CD1c-positive myeloid dendritic cell (primary cell): ENCODE measurements around the gene KCNK5.

Experiments used
- DNase-seq: peaks from one replicate; pipeline ENCODE4 v3.0.0-alpha.2; 2016; ENCODE audit errors: extremely low spot score

The KCNK5 gene

DNA sequence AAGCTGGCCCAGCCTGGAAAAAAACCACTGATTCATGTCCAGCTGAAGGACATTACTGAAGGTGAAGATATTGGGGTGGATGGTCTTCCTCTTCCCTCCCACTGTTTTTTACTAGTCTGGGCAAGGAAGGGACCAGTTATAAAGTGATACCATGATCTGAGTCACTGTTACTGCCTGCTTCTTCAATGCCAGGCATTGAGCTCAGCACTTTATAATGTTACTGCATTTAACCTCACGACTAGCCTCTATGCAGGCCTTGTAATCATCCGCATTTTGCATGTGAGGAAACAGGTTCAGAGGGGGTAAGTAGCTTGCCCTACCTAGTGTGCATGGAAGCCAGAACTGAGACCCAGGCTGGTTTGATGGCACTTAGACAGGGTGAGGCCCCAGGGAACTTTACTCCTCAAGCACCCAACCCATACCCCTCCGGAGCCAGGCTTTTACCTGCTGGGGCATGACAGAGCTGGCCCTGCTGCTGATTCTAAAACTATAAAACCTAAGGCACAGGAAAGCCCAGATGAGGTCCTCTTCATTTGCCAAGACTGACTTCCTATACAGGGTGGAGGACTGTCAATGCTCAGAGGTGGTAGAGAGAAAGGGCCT is 11.0 kb upstream of the KCNK5 start:
- no peak for DNase-seq

GRCh38 chr6:39239527-39240154 is 10.4 kb upstream of the KCNK5 start:
- no peak for DNase-seq

GRCh38 chr6:39236742-39237141 is 7.5 kb upstream of the KCNK5 start:
- DNase-seq = no peak

- no peak for DNase-seq
Measured at GRCh38 chr6:39233333-39233732, 4.1 kb upstream of the KCNK5 start.

GRCh38 chr6:39231521-39232243 is 2.4 kb upstream of the KCNK5 start:
- DNase-seq = no peak

DNA sequence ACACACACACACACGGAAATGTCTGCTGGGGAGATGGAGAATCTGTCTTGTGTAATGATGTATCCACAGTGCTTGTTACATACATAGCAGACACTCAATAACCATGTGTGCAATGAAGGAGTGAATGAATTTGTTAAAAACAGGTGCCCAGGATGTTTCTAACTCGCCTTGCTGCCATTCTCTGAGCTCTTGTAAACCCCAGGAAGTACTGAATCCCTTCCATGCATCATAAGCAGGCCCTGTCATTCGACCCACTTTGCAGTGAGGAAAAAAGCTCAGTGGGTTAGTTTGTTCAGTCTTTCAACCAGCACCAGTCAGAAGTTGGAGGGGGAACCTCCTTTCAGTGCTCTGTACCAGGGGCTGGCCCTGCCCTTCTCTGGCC is 1.4 kb upstream of the KCNK5 start:
- DNase-seq = no peak

DNA sequence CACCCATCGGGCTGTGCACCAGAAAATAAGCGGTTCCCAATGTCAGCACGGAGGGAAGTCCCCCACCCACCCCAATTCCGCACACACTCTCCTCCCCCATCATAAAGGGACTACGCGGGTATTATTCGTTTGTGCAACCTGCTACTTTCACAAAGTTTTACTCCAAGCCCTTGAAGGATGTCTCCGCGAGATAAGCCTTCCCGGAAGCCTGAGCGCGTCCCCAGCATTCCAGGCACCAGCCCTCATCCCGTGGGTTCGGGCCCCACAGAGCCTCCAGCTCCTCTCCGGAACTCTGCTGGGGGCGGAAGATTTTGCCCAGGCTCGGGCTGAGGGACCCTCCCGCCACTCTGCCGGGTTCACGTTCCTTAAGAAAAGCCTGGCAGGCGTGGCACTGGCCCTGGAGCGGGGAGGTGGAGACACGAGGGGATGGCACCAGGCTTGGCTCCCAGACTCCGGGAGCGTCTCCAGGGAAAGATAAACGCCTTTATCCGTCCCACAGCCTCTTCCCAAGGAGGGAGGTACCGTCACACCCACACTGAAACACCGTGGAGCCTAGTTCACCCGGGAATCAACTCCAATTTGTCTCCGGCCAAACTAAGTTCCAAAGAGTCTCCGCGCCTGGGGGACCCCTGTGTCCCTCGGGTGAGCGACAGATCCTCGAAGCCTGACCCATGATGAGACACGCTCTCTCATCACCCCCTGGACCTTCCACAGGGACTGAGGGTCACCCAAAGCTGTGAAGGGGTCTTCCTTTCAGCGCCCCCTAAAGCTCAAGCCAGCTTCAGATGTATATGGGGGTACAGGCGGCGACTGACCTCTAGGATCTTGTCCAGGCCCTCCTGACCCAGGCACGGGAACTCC is 934 bp downstream of the KCNK5 start:
- peak; percentile 45 for DNase-seq

- no peak for DNase-seq
Measured at GRCh38 chr6:39227476-39227875, 1.8 kb downstream of the KCNK5 start.

DNA sequence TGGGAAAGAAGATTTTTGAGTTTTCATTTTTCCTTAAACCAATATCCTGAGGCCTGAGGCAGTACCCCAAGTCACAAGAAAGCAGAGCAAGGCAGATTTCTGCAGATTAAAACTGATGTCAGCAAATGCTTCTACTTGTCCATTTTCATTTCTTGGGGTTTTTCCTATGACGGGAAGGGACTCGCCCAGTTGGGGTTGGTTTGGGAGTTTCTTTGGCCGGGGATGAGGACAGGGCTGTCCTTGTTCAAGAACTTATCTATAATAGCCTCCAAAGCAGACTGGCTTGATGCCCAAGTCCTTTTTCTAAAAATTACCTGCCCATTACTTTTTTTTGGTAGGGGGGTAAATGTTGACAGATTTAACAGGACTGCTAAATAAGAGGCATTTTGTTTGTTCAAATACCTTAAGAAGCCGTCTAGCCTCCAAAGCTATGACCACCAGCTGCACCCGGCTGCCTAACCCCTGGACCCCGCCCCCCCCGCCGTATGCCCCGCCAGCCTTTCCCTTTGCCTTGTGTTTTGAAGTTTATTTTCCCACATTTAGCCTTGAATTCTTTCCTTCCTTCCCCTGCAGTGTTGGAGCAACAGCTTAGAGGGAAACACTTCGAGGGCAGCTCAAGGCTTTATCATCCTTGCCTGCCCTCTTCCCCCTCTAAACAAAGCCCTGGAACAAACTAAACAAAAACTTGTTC is 2.5 kb downstream of the KCNK5 start:
- no peak for DNase-seq

- peak; percentile 69 for DNase-seq
Measured at GRCh38 chr6:39225946-39226437, 3.3 kb downstream of the KCNK5 start.

DNA sequence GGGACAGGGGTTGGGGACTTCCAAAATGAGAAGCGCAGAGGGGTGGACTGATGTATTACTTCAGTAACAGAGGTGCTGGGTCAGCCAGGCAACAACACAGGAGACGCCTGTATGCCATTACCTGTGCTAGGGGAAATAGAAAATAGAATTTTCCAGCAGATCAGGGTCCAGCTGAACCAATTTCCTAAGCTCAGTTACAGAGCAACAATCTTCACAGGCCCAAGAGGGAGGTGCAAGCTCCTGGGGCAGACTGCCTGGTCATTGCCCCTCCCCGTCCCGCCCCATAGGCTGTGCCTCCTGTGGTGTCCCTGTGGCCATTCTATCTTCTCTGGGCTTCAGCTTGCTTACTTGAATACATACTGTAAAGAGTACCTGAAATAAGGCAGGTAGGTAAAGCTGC is 3.7 kb downstream of the KCNK5 start:
- no peak for DNase-seq

DNA sequence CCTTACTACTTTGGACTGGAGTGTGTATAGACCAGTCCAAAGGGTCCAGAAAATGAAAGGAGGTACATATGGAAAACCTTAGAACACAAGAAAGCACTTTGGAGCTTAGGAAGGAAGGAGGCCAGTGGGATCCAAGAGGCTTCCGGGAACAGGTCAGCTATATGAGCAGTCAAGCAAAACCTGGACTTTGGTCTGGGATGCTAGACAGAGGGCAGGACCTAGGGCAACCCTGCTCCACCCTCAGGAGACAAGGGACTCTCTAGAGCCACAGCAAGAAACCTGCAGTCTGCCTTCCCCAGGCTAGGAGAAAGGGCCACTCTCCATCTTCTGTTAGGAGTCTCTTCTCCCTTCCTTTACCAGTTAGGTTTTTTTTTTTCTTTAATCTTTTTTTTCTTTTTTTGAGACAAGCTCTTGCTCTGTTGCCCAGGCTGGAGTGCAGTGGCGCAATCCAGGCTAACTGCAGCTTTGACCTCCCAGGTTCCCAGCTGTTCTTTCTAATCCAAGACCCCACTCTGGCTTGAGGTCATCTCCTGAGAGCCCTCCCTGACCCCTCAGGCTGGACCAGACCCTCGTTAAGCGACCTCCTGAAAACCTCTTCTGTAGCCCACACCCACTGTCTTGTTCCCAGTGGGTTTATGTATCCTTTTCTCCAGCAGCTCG is 4.6 kb downstream of the KCNK5 start:
- DNase-seq = no peak

DNA sequence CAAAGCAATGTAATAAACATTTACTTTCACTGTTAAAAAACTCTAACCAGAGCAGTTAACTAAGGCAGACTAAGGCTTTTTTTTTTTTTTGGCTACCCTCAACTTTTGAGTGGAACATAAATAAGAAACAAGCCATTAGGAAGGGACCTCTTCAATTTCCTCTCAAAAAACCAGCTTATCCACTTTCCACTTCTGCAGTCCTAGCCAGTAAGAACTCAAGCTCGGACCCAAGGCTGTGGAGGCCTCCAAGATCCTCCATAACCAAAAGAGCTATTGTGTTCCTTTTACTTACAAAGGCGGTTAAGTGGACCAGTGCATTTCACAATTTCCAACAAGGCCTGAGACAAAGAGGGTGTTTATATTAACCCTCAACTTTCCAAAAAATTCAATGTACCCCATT is 5.3 kb downstream of the KCNK5 start:
- DNase-seq = no peak

- DNase-seq = no peak
Measured at GRCh38 chr6:39223555-39223954, 5.7 kb downstream of the KCNK5 start.

DNA sequence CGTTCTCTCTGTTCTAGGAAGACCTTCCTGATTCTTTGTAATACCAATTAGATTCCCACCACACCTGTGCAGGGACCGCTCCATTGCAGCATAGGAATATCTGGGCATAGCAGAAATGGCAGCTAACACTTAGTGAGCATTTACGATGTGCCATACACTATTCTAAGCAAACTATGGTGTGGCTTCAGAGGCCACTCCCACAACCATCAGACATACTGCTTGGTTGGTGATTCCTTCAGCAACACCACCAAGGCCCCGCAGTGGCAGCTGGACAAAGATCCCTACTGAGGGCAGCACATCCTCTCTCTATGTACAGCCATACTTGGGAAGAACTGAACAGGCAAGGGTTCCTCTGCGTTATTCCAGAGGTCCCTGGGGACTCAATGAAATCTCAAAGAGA is 6.2 kb downstream of the KCNK5 start:
- no peak for DNase-seq

- DNase-seq = no peak
Measured at GRCh38 chr6:39221779-39222641, 7.3 kb downstream of the KCNK5 start.

GRCh38 chr6:39221115-39221514 is 8.2 kb downstream of the KCNK5 start:
- no peak for DNase-seq

DNA sequence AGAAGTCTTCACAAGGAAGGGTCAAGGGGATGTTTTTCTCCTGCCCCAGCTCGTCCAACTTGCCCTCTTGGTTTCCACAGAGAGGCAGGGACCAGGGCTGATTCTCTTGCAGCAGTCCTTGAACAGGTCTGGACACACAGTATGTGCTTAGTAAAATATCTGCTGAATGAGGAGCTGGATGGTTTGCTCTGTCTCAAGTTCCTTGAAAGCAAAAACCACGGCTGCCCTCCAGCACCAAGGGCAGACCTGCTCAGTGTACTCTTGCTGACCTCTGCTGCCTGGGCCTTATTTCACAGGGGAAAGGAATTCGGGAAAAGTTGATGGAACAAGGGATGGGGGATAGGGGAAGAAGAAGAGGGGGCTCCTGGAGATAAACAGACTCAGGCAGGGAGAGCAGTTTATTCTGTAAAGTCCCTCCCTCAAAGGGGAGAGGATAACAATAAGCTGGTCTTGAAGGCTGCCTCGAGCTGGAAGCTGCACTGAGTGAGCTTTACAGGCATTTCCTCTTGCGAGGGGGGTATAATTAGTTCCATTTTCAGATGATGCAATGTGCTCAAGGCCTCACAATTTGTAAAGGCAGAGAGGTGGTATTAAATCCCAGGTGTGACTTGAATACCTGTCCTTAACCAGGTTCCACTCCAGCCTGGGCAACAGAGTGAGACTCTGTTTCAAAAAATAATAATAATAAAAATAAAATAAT is 10.3 kb downstream of the KCNK5 start:
- DNase-seq = no peak

GRCh38 chr6:39217177-39217864 is 12.0 kb downstream of the KCNK5 start:
- no peak for DNase-seq
